ENCODE results near the gene TMEM271.
"Not testable (repeated sequence)": the region's sequence is repeated elsewhere in the genome, so short reads cannot be mapped to it uniquely, and the experiment has no call there.

- TF ChIP-seq, protein P1, sequence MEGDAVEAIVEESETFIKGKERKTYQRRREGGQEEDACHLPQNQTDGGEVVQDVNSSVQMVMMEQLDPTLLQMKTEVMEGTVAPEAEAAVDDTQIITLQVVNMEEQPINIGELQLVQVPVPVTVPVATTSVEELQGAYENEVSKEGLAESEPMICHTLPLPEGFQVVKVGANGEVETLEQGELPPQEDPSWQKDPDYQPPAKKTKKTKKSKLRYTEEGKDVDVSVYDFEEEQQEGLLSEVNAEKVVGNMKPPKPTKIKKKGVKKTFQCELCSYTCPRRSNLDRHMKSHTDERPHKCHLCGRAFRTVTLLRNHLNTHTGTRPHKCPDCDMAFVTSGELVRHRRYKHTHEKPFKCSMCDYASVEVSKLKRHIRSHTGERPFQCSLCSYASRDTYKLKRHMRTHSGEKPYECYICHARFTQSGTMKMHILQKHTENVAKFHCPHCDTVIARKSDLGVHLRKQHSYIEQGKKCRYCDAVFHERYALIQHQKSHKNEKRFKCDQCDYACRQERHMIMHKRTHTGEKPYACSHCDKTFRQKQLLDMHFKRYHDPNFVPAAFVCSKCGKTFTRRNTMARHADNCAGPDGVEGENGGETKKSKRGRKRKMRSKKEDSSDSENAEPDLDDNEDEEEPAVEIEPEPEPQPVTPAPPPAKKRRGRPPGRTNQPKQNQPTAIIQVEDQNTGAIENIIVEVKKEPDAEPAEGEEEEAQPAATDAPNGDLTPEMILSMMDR (IDR thresholded peaks at IDR 0.05; ENCODE audit: low read depth, low read length) = not testable (repeated sequence)
- not testable (repeated sequence) for TF ChIP-seq POLR2A (IDR thresholded peaks at IDR 0.05; ENCODE audit: extremely low read depth, insufficient read length); MYC (IDR thresholded peaks at IDR 0.05; ENCODE audit: low read depth, low read length)
- TF ChIP-seq, protein P2, sequence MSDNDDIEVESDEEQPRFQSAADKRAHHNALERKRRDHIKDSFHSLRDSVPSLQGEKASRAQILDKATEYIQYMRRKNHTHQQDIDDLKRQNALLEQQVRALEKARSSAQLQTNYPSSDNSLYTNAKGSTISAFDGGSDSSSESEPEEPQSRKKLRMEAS (IDR thresholded peaks at IDR 0.05; ENCODE audit: low read depth, low read length) = not testable (repeated sequence)
Observed at GRCh38 chr4:550268-550667, 25.8 kb downstream of the TMEM271 start.

Measured in NB4 (cell line).